Right lobe of liver (tissue), 4 donors: Measurements from ENCODE around the gene MAGEC3.
"Not testable (repeated sequence)": the region's sequence is repeated elsewhere in the genome, so short reads cannot be mapped to it uniquely, and the experiment has no call there.

ENCODE experiments used
- CTCF ChIP-seq, 4 donors: fragments of 200-600 bp in 3 of 4; fragments of 450-650 bp in 1 of 4; IDR thresholded peaks; one replicate each; pipeline versions ENCODE4 v1.5.1 to v1.8.0; 2016 to 2022; ENCODE audit warnings: antibody characterized with exemption in 4 of 4, mild to moderate bottlenecking in 2 of 4
- POLR2A ChIP-seq: fragments of 450-650 bp; IDR thresholded peaks from one replicate; pipeline ENCODE4 v1.6.1; 2017; ENCODE audit warnings: antibody characterized with exemption, mild to moderate bottlenecking
- donor health status: DM: no; HTN: no; CAD: no.
- donor health status: DM: no; HTN: no; CAD: no.
- donor health status: DM: no; HTN: yes; CAD: no.

DNA sequence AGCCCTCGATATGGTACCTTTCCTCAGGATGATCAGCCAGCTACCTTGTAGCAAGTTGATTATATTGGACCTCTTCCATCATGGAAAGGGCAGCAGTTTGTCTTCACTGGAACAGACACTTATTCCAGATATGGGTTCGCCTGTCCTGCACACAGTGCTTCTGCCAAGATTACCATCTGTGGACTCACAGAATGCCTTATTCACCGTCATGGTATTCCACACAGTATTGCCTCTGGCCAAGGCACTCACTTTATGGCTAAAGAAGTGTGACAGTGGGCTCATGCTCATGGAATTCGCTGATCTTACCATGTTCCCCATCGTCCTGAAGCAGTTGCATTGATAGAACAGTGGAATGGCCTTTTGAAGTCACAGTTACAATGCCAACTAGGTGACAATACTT is 50.7 kb downstream of the MAGEC3 start:
- not testable (repeated sequence) for TF ChIP-seq CTCF (IDR thresholded peaks at IDR 0.05); POLR2A
